ENCODE measurements around the gene PACSIN1. TPM values are rescaled to one million over a fixed set of nuclear protein-coding genes. Genes with fewer than 3 reads are reported as not detected.

PACSIN1 gene
- polyA plus RNA-seq, 1 donor (not counting 4 experiments of a cell fraction or from before 2014, with no cell fraction given), result not detected

DNA sequence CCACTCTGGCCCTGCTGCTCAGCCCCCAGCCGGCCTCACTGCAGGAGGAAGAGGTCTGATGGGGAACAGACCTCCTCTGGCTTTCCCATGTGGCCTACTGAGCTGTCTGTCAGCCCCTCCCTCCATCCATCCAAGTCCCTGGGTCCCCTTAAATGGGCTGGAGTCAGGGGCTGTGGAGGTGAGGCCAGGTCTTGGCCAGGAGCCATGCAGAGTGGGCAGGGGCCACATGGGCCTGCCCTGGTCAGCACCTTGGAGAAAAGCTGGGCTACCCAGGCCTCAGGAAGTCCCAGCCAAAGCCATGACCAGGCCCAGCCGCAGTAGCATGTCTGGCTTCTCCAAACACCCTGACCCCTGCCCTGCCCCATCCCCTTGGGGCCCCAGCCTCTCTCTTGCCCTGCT, 83.9 kb downstream of the PACSIN1 start:
- Histone ChIP-seq H3K9me3 (ENCODE audit: control insufficient read depth, low read depth, low read length) (no peaks in the 10 kb centered on the region), H4K20me1 (ENCODE audit: control insufficient read depth, extremely low read depth, insufficient read depth, low read length) (no peaks in the 10 kb centered on the region), H3K36me3 (ENCODE audit: control insufficient read depth in 2 of 2, extremely low read depth in 1 of 2, insufficient read depth in 2 of 2, low read length in 2 of 2) (no peaks in the 10 kb centered on the region), H3K9me1 (ENCODE audit: control insufficient read depth, extremely low read depth, insufficient read depth, low read length) (no peaks in the 10 kb centered on the region), H2AFZ (ENCODE audit: control insufficient read depth, low read length) (peak overlapping the region; percentile 68), H3K4me2 (ENCODE audit: control insufficient read depth, extremely low read depth, insufficient read depth, low read depth, low read length) (peak overlapping the region; percentile 24), H3K9ac (ENCODE audit: control insufficient read depth, extremely low read depth, insufficient read depth, low read length) (no peak overlapping the region), H3K79me2 (ENCODE audit: control insufficient read depth, insufficient read depth, low read length) (no peaks in the 10 kb centered on the region), H3K27ac (ENCODE audit: control insufficient read depth, insufficient read depth, low read length) (no peak overlapping the region), H3K27me3 (ENCODE audit: control insufficient read depth, extremely low read depth, insufficient read depth, low read length) (peaks cover 5% of the 10 kb centered on the region), H3K4me3 (ENCODE audit: control insufficient read depth in 2 of 3, extremely low read depth in 1 of 3, insufficient read depth in 2 of 3, low read depth in 1 of 3, low read length in 3 of 3) (no peak overlapping the region), H3K4me1 (ENCODE audit: control insufficient read depth, extremely low read depth, insufficient read depth, low read length) (peaks cover 15% of the 10 kb centered on the region)
- no peak for TF ChIP-seq EZH2 (IDR thresholded peaks at IDR 0.05; ENCODE audit: low read length)
- no peak for TF ChIP-seq CTCF (optimal IDR thresholded peaks at IDR 0.05 in 1 of 3, IDR thresholded peaks at IDR 0.05 in 1 of 3, conservative IDR thresholded peaks at IDR 0.05 in 1 of 3; ENCODE audit: extremely low read depth in 1 of 3, insufficient read depth in 2 of 3, low read length in 3 of 3)
- dilution Hi-C loops (cut with MboI; ENCODE audit: extremely low pct_ligation_motif_present, low sequenced_read_pairs), result no loop called here
- FAIRE-seq, result no peak
- DNase-seq (ENCODE audit: low read depth, low spot score), result no peak

DNA sequence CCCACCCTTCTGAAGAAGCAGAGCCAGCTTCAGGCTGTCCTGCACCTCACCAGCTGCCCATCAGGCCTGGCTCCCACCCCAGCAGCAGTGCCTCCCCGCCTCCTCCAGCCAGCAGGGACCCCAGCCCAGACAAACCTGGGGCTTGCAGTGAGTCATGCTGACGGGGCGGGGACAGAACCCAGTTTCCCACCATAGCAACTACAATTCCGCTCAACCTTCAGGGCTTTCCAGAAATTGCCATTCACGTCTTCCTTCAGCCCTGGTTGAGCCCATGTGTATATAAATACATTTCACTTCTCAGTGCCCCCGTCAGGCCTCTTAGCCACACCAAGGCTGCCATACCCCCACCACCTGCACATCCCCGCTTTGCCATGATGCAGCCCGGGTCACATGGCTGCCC, 85.8 kb downstream of the PACSIN1 start:
- H3K36me3 ChIP-seq (ENCODE audit: control insufficient read depth in 2 of 2, extremely low read depth in 1 of 2, insufficient read depth in 2 of 2, low read length in 2 of 2), result no peaks in the 10 kb centered on the region
- no peaks in the 10 kb centered on the region for H3K9me3 ChIP-seq (ENCODE audit: control insufficient read depth, low read depth, low read length)
- H4K20me1 ChIP-seq (ENCODE audit: control insufficient read depth, extremely low read depth, insufficient read depth, low read length), result no peaks in the 10 kb centered on the region
- H3K79me2 ChIP-seq (ENCODE audit: control insufficient read depth, insufficient read depth, low read length), result no peaks in the 10 kb centered on the region
- H3K4me2 ChIP-seq (ENCODE audit: control insufficient read depth, extremely low read depth, insufficient read depth, low read depth, low read length), result no peak overlapping the region
- H3K27ac ChIP-seq (ENCODE audit: control insufficient read depth, insufficient read depth, low read length), result no peak overlapping the region
- DNase-seq (ENCODE audit: low read depth, low spot score) (no peak), FAIRE-seq (no peak)
- no peaks in the 10 kb centered on the region for H3K9me1 ChIP-seq (ENCODE audit: control insufficient read depth, extremely low read depth, insufficient read depth, low read length)
- peaks cover 15% of the 10 kb centered on the region for H3K4me1 ChIP-seq (ENCODE audit: control insufficient read depth, extremely low read depth, insufficient read depth, low read length)
- no peak overlapping the region for H2AFZ ChIP-seq (ENCODE audit: control insufficient read depth, low read length)
- TF ChIP-seq CTCF (optimal IDR thresholded peaks at IDR 0.05 in 1 of 3, IDR thresholded peaks at IDR 0.05 in 1 of 3, conservative IDR thresholded peaks at IDR 0.05 in 1 of 3; ENCODE audit: extremely low read depth in 1 of 3, insufficient read depth in 2 of 3, low read length in 3 of 3) (no peak), EZH2 (IDR thresholded peaks at IDR 0.05; ENCODE audit: low read length) (no peak)
- dilution Hi-C loops (cut with MboI; ENCODE audit: extremely low pct_ligation_motif_present, low sequenced_read_pairs), result no loop called here
- H3K27me3 ChIP-seq (ENCODE audit: control insufficient read depth, extremely low read depth, insufficient read depth, low read length), result peaks cover 3% of the 10 kb centered on the region
- no peak overlapping the region for H3K9ac ChIP-seq (ENCODE audit: control insufficient read depth, extremely low read depth, insufficient read depth, low read length)
- no peak overlapping the region for H3K4me3 ChIP-seq (ENCODE audit: control insufficient read depth in 2 of 3, extremely low read depth in 1 of 3, insufficient read depth in 2 of 3, low read depth in 1 of 3, low read length in 3 of 3)

Measured in keratinocyte (primary cell).